Endothelial cell (in vitro differentiated cells): ENCODE measurements around the gene OR10A5. TPM values are rescaled to one million over a fixed set of nuclear protein-coding genes. Genes with fewer than 3 reads are reported as not detected.

Experiments
- DNase-seq: peaks from one replicate; pipeline ENCODE4 v3.0.0; 2021; ENCODE audit warnings: low spot score
- H3K27ac Mint-ChIP-seq: one replicate; pipeline ENCODE4 v1.8.0; 2021; ENCODE audit warnings: mixed read lengths, inconsistent platforms; ENCODE audit not compliant: unreplicated experiment
- H3K27me3 Mint-ChIP-seq: one replicate; pipeline ENCODE4 v1.8.0; 2021; ENCODE audit warnings: mild to moderate bottlenecking, moderate library complexity, mixed read lengths, inconsistent platforms; ENCODE audit not compliant: unreplicated experiment
- H3K36me3 Mint-ChIP-seq: one replicate; pipeline ENCODE4 v1.8.0; 2021; ENCODE audit warnings: mild to moderate bottlenecking, low read depth, mixed read lengths, inconsistent platforms; ENCODE audit not compliant: unreplicated experiment
- H3K4me1 Mint-ChIP-seq: one replicate; pipeline ENCODE4 v1.8.0; 2021; ENCODE audit warnings: mild to moderate bottlenecking, mixed read lengths, inconsistent platforms; ENCODE audit not compliant: unreplicated experiment
- H3K4me3 Mint-ChIP-seq: one replicate; pipeline ENCODE4 v1.8.0; 2021; ENCODE audit warnings: mild to moderate bottlenecking, mixed read lengths, inconsistent platforms; ENCODE audit not compliant: unreplicated experiment
- H3K9me3 Mint-ChIP-seq: one replicate; pipeline ENCODE4 v1.8.0; 2021; ENCODE audit warnings: mixed read lengths, inconsistent platforms; ENCODE audit not compliant: unreplicated experiment
- total RNA-seq: library from RNA; stranded (reverse); fragmentation: NEBNext Ultra II Directional; extraction: Animal tissue kit (Norgen Biotek cat#: 25700); gene quantifications from one replicate; pipeline ENCODE4 v1.2.1, GENCODE V29; 2021; ENCODE audit not compliant: unreplicated experiment
- TF ChIP-seq, protein P1 (sequence below): fragments of 200-600 bp; sonication (generic); IDR thresholded peaks from one replicate; pipeline ENCODE4 v1.5.0; 2021; ENCODE audit warnings: antibody characterized with exemption; ENCODE audit not compliant: unreplicated experiment

Gene OR10A5
- total RNA-seq, 1 donor from 2014 or later, result not detected

DNA sequence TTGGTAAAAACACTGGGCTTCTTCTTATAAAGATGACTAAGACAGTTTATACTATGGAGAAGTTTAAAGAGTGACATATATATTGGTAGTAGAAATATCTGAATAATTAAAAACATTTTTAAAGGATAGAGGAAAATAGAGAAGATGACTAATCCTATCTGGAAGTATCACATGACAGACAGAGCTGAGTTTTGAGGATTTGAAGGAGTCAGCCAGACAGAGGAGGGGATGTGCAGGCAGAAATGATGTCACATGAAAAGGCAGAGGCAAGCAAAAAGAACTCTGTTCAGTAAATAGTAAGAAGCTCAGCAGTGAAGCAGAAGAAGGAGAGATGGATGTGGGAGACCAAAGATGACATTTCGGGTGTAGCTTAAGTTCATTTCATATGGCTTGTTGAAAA, 19.0 kb downstream of the OR10A5 start:
- H3K4me1 Mint-ChIP-seq, result no peaks in the 10 kb centered on the region
- TF ChIP-seq, protein P1, sequence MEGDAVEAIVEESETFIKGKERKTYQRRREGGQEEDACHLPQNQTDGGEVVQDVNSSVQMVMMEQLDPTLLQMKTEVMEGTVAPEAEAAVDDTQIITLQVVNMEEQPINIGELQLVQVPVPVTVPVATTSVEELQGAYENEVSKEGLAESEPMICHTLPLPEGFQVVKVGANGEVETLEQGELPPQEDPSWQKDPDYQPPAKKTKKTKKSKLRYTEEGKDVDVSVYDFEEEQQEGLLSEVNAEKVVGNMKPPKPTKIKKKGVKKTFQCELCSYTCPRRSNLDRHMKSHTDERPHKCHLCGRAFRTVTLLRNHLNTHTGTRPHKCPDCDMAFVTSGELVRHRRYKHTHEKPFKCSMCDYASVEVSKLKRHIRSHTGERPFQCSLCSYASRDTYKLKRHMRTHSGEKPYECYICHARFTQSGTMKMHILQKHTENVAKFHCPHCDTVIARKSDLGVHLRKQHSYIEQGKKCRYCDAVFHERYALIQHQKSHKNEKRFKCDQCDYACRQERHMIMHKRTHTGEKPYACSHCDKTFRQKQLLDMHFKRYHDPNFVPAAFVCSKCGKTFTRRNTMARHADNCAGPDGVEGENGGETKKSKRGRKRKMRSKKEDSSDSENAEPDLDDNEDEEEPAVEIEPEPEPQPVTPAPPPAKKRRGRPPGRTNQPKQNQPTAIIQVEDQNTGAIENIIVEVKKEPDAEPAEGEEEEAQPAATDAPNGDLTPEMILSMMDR, result no peak
- no peaks in the 10 kb centered on the region for H3K27me3 Mint-ChIP-seq
- no peaks in the 10 kb centered on the region for H3K9me3 Mint-ChIP-seq
- H3K27ac Mint-ChIP-seq, result no peak overlapping the region
- H3K4me3 Mint-ChIP-seq, result no peak overlapping the region
- DNase-seq, result no peak
- no peaks in the 10 kb centered on the region for H3K36me3 Mint-ChIP-seq

DNA sequence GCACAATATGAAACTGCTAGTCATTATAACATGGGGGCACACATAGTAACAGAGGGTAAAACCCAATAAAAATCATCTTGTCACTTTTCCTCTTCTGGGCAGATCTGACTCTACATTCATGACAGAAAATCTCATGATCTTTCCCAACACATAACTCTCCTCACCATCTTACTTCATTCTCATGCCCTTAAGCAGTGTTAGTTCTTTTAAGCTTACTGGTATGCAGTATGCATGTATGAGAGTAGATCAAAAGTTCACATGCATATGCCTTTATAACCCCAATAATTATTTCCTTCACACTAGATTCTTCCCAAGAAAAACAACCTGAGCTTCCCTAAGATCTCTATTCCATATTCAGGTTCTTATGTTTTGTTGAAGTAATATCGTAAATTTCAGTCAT, 25.8 kb downstream of the OR10A5 start:
- Mint-ChIP-seq H3K27ac (no peak overlapping the region), H3K27me3 (no peaks in the 10 kb centered on the region), H3K4me3 (no peak overlapping the region), H3K4me1 (no peaks in the 10 kb centered on the region), H3K36me3 (no peaks in the 10 kb centered on the region), H3K9me3 (no peaks in the 10 kb centered on the region)
- no peak for DNase-seq
- TF ChIP-seq, protein P1, result no peak

DNA sequence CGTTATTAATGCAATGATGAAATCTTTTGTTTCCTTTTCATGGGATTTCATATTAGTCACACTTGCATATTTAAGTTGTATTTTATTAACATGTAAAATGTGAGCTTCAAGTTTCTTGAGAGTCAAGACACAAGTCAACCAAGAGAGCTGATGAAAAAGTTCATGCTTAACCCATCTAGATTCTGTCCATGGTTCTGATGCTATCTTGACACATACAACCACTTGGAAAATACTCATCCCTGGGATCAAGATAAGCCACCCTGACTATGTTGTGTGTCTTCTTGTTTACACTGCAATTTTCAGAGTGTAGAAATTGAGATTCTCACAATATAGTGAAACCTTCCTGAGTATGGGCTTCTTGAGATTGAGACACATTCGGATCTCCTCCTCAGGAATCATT, 30.3 kb downstream of the OR10A5 start:
- Mint-ChIP-seq H3K36me3 (no peaks in the 10 kb centered on the region), H3K9me3 (no peaks in the 10 kb centered on the region), H3K27ac (no peak overlapping the region), H3K4me3 (no peak overlapping the region), H3K4me1 (no peaks in the 10 kb centered on the region), H3K27me3 (no peaks in the 10 kb centered on the region)
- DNase-seq, result no peak
- TF ChIP-seq, protein P1, result no peak

DNA sequence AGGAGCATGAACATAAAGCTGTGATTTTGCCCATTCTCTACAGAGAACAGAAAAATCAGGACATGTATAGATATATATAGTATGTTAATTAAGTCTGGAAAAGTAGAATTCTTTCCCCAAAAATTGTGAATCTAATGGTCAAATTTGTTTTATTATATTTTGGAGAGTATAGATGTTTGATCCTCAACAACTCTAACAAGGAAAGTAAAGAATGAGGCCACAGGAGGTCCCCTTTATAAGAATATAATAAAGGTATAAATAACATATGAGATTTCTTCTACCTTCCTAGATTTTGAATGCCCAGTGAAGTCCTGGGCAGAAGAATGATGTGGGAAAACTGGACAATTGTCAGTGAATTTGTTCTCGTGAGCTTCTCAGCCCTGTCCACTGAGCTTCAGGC, 30.8 kb downstream of the OR10A5 start, which contains the start of gene OR10A4:
Gene OR10A4, plus strand, starts transcription at position 301 of the 400 bp plus-strand sequence. Its CDS starts 23 bp downstream, at position 324.
- H3K4me3 Mint-ChIP-seq, result no peak within 1 kb of the TSS

DNA sequence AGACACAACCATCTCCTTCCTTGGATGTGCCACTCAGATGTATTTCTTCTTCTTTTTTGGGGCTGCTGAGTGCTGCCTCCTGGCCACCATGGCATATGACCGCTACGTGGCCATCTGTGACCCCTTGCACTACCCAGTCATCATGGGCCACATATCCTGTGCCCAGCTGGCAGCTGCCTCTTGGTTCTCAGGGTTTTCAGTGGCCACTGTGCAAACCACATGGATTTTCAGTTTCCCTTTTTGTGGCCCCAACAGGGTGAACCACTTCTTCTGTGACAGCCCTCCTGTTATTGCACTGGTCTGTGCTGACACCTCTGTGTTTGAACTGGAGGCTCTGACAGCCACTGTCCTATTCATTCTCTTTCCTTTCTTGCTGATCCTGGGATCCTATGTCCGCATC, 31.4 kb downstream of the OR10A5 start:
- no peaks in the 10 kb centered on the region for H3K36me3 Mint-ChIP-seq
- H3K4me3 Mint-ChIP-seq, result no peak overlapping the region
- TF ChIP-seq, protein P1, result no peak
- H3K27ac Mint-ChIP-seq, result no peak overlapping the region
- no peaks in the 10 kb centered on the region for H3K9me3 Mint-ChIP-seq
- DNase-seq, result no peak
- H3K4me1 Mint-ChIP-seq, result no peaks in the 10 kb centered on the region
- no peaks in the 10 kb centered on the region for H3K27me3 Mint-ChIP-seq

More for the DNA sequence above, 30.8 kb downstream of the OR10A5 start, which contains the start of gene OR10A4:
- Mint-ChIP-seq H3K27me3 (no peaks in the 10 kb centered on the region), H3K4me1 (no peaks in the 10 kb centered on the region), H3K36me3 (no peaks in the 10 kb centered on the region), H3K9me3 (no peaks in the 10 kb centered on the region), H3K27ac (no peak within 1 kb of the TSS)
- TF ChIP-seq, protein P1, result no peak
- DNase-seq, result no peak
